Stomach (tissue), 4 donors: ENCODE data around the gene PRR23B.

Experiments used
- POLR2AphosphoS5 ChIP-seq, 3 donors: sonication (generic); formaldehyde crosslinking; IDR thresholded peaks; one replicate each; pipeline ENCODE4 v1.6.1; 2016; ENCODE audit warnings: antibody characterized with exemption in 3 of 3
- TF ChIP-seq, protein P1 (sequence below), 7 experiments: fragments of 450-650 bp in 4 of 7; fragments of 200-600 bp in 3 of 7; sonication (generic) in 3 of 7; IDR thresholded peaks; one replicate each; pipeline ENCODE4 v1.5.1; 2016 to 2019; ENCODE audit warnings: antibody characterized with exemption in 7 of 7, control low read depth in 2 of 7, mild to moderate bottlenecking in 1 of 7

DNA sequence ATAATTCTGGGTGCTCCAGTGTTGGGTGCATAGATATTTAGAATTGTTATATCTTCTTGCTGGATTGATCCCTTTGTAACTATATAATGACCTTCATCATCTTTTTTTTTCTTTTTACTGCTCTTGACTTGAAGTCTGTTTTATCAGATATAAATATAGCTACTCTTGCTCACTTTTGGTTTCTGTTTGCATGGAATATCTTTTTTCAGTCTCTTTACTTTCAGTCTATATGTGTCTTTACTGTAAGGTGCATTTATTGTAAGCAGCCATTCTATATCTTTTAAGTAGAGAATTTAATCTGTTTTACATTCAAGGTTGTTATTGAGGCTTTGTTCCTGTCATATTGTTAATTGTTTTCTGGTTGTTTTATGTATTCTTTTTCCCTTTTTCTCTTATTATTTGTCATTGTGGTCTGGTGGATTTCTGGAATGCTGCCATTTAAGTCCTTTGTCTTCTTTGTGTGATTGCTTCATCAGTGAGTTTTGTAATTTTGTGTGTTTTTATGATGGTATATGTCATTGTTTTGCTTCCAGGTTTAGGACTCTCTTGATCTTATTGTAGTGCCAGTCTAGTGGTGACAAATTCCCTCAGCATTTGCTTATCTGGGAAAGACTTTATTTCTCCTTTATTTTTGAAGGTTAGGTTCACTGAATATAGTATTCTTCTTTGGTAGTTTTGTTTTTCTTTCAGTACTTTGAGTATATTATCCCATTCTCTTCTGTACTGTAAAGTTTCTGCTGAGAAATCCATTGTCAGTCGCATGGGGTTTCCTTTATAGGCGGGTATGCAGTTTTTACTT lies 32.3 kb upstream of the PRR23B start:
- TF ChIP-seq, protein P1, sequence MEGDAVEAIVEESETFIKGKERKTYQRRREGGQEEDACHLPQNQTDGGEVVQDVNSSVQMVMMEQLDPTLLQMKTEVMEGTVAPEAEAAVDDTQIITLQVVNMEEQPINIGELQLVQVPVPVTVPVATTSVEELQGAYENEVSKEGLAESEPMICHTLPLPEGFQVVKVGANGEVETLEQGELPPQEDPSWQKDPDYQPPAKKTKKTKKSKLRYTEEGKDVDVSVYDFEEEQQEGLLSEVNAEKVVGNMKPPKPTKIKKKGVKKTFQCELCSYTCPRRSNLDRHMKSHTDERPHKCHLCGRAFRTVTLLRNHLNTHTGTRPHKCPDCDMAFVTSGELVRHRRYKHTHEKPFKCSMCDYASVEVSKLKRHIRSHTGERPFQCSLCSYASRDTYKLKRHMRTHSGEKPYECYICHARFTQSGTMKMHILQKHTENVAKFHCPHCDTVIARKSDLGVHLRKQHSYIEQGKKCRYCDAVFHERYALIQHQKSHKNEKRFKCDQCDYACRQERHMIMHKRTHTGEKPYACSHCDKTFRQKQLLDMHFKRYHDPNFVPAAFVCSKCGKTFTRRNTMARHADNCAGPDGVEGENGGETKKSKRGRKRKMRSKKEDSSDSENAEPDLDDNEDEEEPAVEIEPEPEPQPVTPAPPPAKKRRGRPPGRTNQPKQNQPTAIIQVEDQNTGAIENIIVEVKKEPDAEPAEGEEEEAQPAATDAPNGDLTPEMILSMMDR (IDR thresholded peaks at IDR 0.05): no peak
- TF ChIP-seq POLR2AphosphoS5 (IDR thresholded peaks at IDR 0.05): no peak
